Inferior parietal cortex (tissue), 1 donor: ENCODE results near the gene PTPRM.

Experiments
- DNase-seq: peaks from one replicate; pipeline ENCODE4 v3.0.0-alpha.2; 2016; ENCODE audit errors: extremely low spot score

Gene PTPRM

GRCh38 chr18:7669361-7669760 lies 102.2 kb downstream of the PTPRM start:
- no peak for DNase-seq

GRCh38 chr18:7671105-7671504 lies 104.0 kb downstream of the PTPRM start:
- DNase-seq, result no peak

- DNase-seq, result no peak
Observed at GRCh38 chr18:7676253-7676873, 109.2 kb downstream of the PTPRM start.

- no peak for DNase-seq
Observed at GRCh38 chr18:7677001-7677400, 109.9 kb downstream of the PTPRM start.

DNA sequence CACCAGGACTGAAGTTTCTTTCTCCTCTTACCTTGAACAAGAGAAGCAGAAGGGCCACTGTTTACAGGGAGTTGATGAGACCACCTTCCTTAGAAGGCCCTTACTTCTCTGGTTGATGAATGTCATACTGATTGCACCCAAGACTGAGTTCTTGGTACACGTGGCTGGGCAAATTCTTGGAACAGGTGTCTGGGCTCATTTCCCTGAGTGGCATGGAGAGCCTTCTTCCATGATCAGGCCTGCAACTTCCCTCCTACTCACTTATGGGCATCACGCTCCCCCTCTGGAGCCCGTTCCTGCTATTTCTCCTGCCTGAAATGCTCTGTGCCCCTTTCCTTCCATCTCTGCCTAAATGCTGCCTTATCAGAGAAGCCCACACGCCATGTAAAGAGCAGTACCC lies 110.3 kb downstream of the PTPRM start:
- DNase-seq, result no peak

DNA sequence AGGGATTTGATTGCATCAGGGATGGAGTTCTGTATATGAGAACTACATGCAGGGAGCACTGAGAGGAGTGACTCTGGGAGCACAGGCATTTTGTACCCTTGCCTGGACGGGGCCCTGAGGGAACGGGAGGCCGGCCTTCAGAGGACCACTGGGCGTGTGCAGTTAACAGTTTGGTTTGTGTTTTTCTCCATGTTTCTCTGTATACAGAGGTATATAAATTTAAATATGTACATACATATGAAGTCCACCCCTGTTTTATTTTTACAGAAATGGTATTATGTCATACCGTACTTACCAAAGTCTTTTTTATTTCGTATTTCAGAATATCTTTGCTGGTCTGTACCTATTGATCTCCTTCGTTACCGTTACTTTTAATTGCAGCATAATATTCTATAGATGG lies 111.3 kb downstream of the PTPRM start:
- DNase-seq, result no peak

- no peak for DNase-seq
Observed at GRCh38 chr18:7678801-7679200, 111.7 kb downstream of the PTPRM start.

- no peak for DNase-seq
Observed at GRCh38 chr18:7681298-7681697, 114.2 kb downstream of the PTPRM start.

- DNase-seq, result no peak
Observed at GRCh38 chr18:7682321-7682720, 115.2 kb downstream of the PTPRM start.

DNA sequence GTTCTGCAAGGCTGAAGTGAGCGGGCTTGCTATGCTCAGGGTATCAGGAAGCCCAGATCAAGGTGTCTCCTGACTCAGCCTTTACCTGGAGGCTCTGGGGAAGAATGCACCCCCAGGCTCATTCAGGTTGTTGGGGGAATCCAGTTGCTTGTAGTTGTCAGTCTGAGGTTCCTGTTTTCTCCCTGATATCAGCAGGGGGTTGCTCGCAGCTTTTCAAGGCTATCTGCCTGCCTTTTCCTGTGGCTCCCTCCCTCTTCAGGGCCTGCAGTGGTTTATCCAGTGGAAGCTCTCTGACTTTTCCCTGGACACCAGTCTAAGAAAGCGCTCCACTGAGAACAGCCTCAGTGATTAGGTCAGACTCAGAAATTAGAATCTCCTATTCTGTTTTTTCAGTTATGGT lies 116.6 kb downstream of the PTPRM start:
- DNase-seq, result no peak

DNA sequence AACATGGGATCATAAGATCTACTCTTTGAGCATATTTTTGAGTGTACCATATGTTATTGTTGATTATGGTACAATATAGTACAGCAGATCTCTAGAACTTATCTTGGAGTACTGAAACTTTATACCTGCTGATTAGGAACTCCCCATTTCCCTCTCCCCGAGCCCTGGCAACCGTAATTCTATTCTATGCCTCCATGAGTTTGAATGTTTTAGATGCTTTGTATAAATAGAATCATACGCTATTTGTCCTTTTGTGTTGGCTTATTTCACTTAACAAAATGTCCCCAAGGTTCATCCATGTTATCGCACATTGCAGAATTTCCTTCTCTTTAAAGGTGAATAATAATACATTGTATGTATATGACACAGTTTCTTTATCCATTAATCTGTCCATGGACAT lies 117.2 kb downstream of the PTPRM start:
- DNase-seq, result no peak

- DNase-seq, result no peak
Observed at GRCh38 chr18:7684966-7685365, 117.8 kb downstream of the PTPRM start.

DNA sequence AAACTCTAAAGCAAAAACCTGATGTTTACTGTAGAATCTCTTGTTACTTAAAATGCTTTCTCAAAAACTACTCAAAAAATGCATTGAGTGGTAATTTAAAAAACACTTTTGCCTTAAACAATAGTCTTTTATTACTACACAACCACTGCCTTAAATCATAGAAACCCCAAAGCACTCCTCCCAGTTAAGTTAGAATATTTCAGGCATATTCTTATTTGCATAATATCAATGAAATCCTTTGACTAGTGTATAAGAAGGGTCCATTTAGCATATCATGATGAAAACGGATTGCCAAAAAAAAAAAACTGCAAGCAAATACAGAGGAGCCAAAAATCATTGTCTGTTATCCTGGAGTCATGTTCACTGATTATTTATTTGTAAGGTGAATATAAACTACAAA lies 119.2 kb downstream of the PTPRM start:
- no peak for DNase-seq

GRCh38 chr18:7688580-7688979 lies 121.5 kb downstream of the PTPRM start:
- DNase-seq, result no peak

DNA sequence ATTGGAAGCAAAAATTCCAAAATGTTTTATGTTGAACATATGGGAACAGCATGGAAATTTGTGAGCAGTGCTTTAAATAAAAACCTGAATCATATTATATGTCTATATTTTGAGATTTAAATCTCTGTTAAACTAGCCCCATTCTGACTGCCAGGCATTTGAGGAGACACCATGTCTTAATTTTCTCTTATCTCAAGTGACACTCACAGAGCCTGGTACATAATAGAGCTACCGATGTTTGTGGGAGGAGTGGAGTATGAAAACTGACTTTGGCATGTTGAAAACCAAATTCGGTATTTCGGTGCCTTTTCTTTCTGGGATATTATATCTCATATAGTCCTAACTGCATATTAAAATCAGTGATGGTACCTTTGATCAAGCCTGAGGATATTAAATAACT lies 124.1 kb downstream of the PTPRM start:
- DNase-seq, result no peak

GRCh38 chr18:7696780-7697179 lies 129.7 kb downstream of the PTPRM start:
- DNase-seq, result no peak

DNA sequence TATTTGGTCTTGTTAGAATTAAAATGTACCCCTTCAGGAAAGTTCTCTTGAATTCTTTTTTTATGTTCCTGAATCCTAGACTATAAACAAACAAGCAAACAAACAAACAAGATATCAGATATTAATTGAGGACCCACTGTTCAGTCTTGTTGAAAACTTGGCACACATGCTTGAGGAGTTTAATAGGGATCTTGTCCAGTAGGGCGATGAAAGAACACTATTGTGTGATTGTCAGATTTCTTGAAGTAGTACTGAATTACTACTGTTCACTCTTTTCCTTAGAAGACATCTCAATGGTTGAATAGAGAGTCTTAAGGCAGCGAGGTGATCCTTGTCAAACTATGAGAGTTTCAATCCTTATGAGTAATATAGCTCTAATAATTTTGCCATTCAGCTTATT lies 130.2 kb downstream of the PTPRM start:
- no peak for DNase-seq

DNA sequence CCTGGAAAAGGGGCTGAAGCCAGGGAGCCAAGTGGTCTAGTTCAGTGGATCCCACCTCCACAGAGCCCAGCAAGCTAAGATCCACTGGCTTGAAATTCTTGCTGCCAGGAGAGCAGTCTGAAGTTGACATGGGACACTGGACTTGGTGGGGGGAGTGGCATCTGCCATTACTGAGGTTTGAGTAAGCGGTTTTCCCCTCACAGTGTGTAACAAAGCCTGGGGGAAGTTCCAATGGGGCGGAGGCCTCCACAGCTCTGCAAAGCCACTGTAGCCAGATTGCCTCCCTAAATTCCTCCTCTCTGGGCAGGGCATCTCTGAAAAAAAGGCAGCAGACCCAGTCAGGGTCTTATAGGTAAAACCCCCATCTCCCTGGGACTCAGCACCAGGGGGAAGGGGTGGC lies 144.4 kb downstream of the PTPRM start:
- no peak for DNase-seq

- no peak for DNase-seq
Observed at GRCh38 chr18:7720395-7720794, 153.3 kb downstream of the PTPRM start.

- no peak for DNase-seq
Observed at GRCh38 chr18:7721532-7721931, 154.4 kb downstream of the PTPRM start.

DNA sequence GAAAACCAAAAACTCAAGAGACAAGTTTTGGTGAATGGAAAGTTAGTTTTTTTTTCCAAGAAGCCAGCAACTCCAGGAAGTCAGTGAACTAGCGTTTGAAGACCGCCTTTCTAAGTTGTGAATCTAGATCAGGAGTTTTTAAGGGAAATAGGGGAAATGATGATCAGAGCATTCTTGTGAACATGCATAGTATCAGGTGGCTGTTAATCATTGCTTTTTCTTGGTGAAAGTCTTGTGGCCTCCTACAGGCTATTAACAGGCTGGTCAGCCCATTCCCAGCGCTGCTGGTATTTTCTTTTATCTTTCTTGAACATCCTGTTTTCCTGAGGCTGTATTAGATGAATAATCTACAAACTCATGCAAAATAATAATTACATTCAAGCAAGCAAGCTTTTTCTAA lies 155.8 kb downstream of the PTPRM start:
- DNase-seq, result no peak

GRCh38 chr18:7723558-7723957 lies 156.4 kb downstream of the PTPRM start:
- no peak for DNase-seq

DNA sequence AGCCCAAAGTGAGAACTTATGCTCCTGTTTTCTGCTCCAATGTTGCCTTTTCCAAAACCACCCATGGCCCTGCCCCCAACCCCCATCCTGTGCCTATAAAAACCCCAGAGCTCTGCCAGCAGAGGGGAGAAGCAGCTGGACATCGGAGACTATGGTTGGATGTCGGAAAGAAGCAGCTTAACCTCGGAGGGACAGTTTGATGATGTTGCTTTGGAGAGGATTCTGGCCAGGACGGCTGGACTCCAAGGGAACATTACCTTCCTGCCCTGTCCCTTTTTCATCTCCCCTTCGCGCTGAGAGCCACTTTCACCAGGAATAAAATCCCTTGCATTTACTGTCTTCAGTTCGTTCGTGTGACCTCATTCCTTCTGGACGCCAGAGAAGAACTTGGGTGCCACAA lies 158.4 kb downstream of the PTPRM start:
- DNase-seq, result no peak

DNA sequence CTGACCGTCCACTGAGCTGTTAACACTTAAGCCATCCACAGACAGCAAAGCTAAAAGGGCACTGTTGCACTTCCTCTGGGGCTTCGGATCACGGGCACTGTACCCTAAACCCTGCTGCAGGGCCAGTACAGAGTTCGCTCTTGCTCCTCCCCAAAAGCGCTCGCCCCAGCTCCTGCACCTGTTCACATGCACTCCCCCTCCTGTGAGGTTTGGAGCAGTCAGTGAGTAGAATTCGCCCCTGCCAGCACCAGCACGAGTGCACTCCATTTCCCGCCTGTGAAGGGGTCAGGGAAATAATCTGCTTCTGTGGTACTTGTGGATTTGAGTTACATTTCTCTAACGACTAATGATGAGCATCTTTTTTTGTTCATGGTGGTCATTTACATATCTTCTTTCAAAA lies 158.8 kb downstream of the PTPRM start:
- no peak for DNase-seq

- no peak for DNase-seq
Observed at GRCh38 chr18:7726522-7726921, 159.4 kb downstream of the PTPRM start.
